GM12873 (cell line): ENCODE results near the gene LMAN2.

Experiments
- TF ChIP-seq, protein P1 (sequence below): IDR thresholded peaks from 2 replicates; pipeline ENCODE4 v1.5.1; 2012; ENCODE audit warnings: low read depth, mild to moderate bottlenecking, moderate library complexity, low read length, control low read depth; ENCODE audit not compliant: insufficient read depth; ENCODE audit errors: missing control alignments

LMAN2 gene

DNA sequence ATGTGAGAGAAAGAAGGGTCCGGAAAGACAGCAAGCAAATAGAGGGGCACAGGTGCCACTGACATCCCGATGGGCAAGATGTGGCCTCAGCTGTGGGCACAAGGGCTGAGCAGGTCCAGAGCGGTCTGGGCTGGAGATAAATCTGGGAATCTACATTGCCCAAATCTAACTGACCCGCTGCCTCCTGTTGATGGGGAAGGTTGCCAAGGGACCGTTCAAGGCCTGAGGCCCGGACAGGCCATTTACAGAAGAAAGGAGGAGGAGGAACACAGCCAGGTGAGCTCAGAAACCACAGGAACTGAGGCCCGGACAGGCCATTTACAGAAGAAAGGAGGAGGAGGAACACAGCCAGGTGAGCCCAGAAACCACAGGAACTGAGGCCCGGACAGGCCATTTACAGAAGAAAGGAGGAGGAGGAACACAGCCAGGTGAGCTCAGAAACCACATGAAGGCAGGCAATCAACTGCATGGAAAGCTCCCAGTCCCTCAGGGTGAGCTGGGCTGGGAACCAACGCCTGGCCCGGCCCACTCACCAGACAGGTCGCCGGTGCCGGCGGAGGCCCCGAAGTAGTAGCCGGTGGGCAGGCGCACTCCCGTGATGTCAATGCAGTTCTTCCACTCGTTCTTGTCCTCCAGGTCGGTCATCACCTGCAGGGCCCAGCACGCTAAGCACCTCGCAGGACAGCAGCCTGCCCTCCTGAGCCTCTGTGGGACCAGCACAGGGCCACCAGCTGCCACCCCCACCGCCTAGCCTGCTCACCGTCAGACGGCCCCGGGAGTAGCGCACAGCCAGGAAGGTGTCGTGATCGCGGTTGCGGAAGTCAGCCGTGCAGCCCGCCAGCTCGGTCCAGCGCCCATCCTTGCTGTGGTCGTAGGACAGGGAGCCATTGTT lies 14.6 kb downstream of the LMAN2 start:
- TF ChIP-seq, protein P1, sequence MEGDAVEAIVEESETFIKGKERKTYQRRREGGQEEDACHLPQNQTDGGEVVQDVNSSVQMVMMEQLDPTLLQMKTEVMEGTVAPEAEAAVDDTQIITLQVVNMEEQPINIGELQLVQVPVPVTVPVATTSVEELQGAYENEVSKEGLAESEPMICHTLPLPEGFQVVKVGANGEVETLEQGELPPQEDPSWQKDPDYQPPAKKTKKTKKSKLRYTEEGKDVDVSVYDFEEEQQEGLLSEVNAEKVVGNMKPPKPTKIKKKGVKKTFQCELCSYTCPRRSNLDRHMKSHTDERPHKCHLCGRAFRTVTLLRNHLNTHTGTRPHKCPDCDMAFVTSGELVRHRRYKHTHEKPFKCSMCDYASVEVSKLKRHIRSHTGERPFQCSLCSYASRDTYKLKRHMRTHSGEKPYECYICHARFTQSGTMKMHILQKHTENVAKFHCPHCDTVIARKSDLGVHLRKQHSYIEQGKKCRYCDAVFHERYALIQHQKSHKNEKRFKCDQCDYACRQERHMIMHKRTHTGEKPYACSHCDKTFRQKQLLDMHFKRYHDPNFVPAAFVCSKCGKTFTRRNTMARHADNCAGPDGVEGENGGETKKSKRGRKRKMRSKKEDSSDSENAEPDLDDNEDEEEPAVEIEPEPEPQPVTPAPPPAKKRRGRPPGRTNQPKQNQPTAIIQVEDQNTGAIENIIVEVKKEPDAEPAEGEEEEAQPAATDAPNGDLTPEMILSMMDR: no peak

DNA sequence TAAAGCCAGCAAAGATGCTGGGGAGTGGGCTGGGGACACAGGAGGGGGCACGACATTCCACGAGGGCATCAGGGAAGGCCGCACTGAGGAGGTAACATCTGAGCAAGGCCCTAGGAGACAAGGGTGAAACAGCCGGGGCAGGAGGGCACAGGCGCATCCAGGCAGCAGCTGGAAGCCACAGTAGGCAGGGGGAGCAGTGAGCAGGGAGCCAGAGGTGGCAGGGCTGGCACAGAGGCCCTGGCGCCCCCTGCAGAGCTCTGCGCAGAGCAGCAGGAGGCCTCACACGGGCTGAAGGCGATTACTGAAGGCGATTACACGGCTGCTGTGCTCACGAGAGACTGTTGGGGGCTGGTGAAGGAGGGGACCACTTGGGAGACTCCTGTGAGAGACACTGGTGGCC lies 15.4 kb downstream of the LMAN2 start:
- TF ChIP-seq, protein P1: peak; percentile 36

- TF ChIP-seq, protein P1: no peak
Measured at GRCh38 chr5:177335701-177336065, 15.8 kb downstream of the LMAN2 start.

GRCh38 chr5:177334781-177335700 lies 16.4 kb downstream of the LMAN2 start:
- TF ChIP-seq, protein P1: no peak

GRCh38 chr5:177334155-177334551 lies 17.3 kb downstream of the LMAN2 start:
- TF ChIP-seq, protein P1: no peak

- TF ChIP-seq, protein P1: no peak
Measured at GRCh38 chr5:177333420-177334154, 17.9 kb downstream of the LMAN2 start.
